GM12891 (cell line): ENCODE measurements around the gene CHST9.

Experiments used
- POLR2A ChIP-seq: IDR thresholded peaks from 2 replicates; pipeline ENCODE4 v1.6.1; 2011; ENCODE audit warnings: low read depth, low read length, control low read depth
- POLR2AphosphoS5 ChIP-seq: IDR thresholded peaks from 2 replicates; pipeline ENCODE4 v1.6.1; 2011; ENCODE audit warnings: low read depth, low read length, control low read depth
- POU2F2 ChIP-seq: IDR thresholded peaks from 2 replicates; pipeline ENCODE4 v1.6.1; 2011; ENCODE audit warnings: low read depth, mild to moderate bottlenecking, control low read depth, low read length, moderate library complexity
- SPI1 ChIP-seq: IDR thresholded peaks from 2 replicates; pipeline ENCODE4 v1.6.1; 2011; ENCODE audit warnings: low read depth, low read length, control low read depth
- TAF1 ChIP-seq: IDR thresholded peaks from 2 replicates; pipeline ENCODE4 v1.6.1; 2011; ENCODE audit warnings: low read depth, low read length, control low read depth

DNA sequence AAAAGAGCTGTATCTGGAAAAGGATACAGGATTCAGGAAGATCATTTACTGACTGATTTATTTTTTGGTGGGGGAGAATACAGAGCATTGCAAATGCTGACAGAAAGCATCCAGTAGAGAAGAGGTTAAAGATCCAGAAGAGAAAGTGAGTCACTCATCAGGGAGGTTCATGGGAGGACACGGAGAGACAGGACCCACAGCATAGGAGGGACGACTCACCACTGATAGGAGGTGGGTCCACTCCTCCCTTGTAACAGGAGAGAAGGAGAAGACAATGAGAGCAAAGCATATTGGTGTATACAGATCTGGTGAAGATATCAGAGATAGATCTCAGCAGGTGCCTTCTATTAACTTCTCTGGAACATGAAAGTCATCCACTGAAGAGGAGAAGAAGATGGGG, 177.2 kb downstream of the CHST9 start:
- no peak for TF ChIP-seq POLR2A
- TF ChIP-seq TAF1, result no peak
- TF ChIP-seq POLR2AphosphoS5, result no peak
- no peak for TF ChIP-seq POU2F2
- TF ChIP-seq SPI1, result no peak
